GM18861 (cell line): ENCODE results near the gene RGMA.
"Not testable (repeated sequence)": the region's sequence is repeated elsewhere in the genome, so short reads cannot be mapped to it uniquely, and the experiment has no call there.

ENCODE experiments used
- ATAC-seq: cut with Tn5 transposase; IDR thresholded peaks from one replicate; pipeline ENCODE4 v1.9.1; 2021; ENCODE audit not compliant: unreplicated experiment

The RGMA gene

GRCh38 chr15:93035953-93036810 is 52.8 kb downstream of the RGMA start:
- peak; percentile 81 for ATAC-seq

- no peak for ATAC-seq
Observed at GRCh38 chr15:93035092-93035915, 53.7 kb downstream of the RGMA start.

GRCh38 chr15:93034512-93034911 is 54.5 kb downstream of the RGMA start:
- no peak for ATAC-seq

- no peak for ATAC-seq
Observed at GRCh38 chr15:93033434-93034045, 55.5 kb downstream of the RGMA start.

- ATAC-seq, result not testable (repeated sequence)
Observed at GRCh38 chr15:93032515-93033206, 56.4 kb downstream of the RGMA start.

GRCh38 chr15:93031557-93032384 is 57.2 kb downstream of the RGMA start:
- ATAC-seq, result not testable (repeated sequence)

GRCh38 chr15:93031103-93031464 is 57.9 kb downstream of the RGMA start:
- no peak for ATAC-seq

GRCh38 chr15:93030430-93031102 is 58.4 kb downstream of the RGMA start:
- peak; percentile 77 for ATAC-seq

- no peak for ATAC-seq
Observed at GRCh38 chr15:93029836-93030429, 59.1 kb downstream of the RGMA start.

GRCh38 chr15:93029214-93029835 is 59.7 kb downstream of the RGMA start:
- ATAC-seq, result no peak

GRCh38 chr15:93028632-93029213 is 60.3 kb downstream of the RGMA start:
- no peak for ATAC-seq

GRCh38 chr15:93028111-93028631 is 60.8 kb downstream of the RGMA start:
- no peak for ATAC-seq

GRCh38 chr15:93027413-93027812 is 61.6 kb downstream of the RGMA start:
- ATAC-seq, result no peak

GRCh38 chr15:93026380-93026817 is 62.6 kb downstream of the RGMA start:
- no peak for ATAC-seq

- ATAC-seq, result no peak
Observed at GRCh38 chr15:93025625-93025982, 63.4 kb downstream of the RGMA start.

GRCh38 chr15:93024716-93025624 is 64.0 kb downstream of the RGMA start:
- ATAC-seq, result no peak

GRCh38 chr15:93024293-93024692 is 64.7 kb downstream of the RGMA start:
- no peak for ATAC-seq
